Ishikawa (cell line): Measurements from ENCODE around the gene ACSBG1.

Source experiments
- CEBPB ChIP-seq: IDR thresholded peaks from 2 replicates; pipeline ENCODE4 v1.6.1; 2012
- CREB1 ChIP-seq: IDR thresholded peaks from 2 replicates; pipeline ENCODE4 v1.6.1; 2012; ENCODE audit warnings: low read depth
- EGR1 ChIP-seq: IDR thresholded peaks from 2 replicates; pipeline ENCODE4 v1.6.1; 2012
- EP300 ChIP-seq: IDR thresholded peaks from 2 replicates; pipeline ENCODE4 v1.6.1; 2012; ENCODE audit warnings: borderline replicate concordance
- FOXM1 ChIP-seq: IDR thresholded peaks from 2 replicates; pipeline ENCODE4 v1.6.1; 2012; ENCODE audit warnings: low read depth, borderline replicate concordance
- MAX ChIP-seq: IDR thresholded peaks from 2 replicates; pipeline ENCODE4 v1.6.1; 2012
- NFIC ChIP-seq: IDR thresholded peaks from 2 replicates; pipeline ENCODE4 v1.6.1; 2012
- RAD21 ChIP-seq: IDR thresholded peaks from 2 replicates; pipeline ENCODE4 v1.6.1; 2012; ENCODE audit warnings: low read depth
- REST ChIP-seq: IDR thresholded peaks from 2 replicates; pipeline ENCODE4 v1.6.1; 2012; ENCODE audit warnings: low read depth, mild to moderate bottlenecking
- TAF1 ChIP-seq: IDR thresholded peaks from 2 replicates; pipeline ENCODE4 v1.6.1; 2012; ENCODE audit warnings: low read depth, mild to moderate bottlenecking
- TCF12 ChIP-seq: IDR thresholded peaks from 2 replicates; pipeline ENCODE4 v1.6.1; 2012; ENCODE audit warnings: low read depth
- TEAD4 ChIP-seq: IDR thresholded peaks from 2 replicates; pipeline ENCODE4 v1.6.1; 2012
- USF1 ChIP-seq: IDR thresholded peaks from 2 replicates; pipeline ENCODE4 v1.6.1; 2012
- YY1 ChIP-seq: IDR thresholded peaks from 2 replicates; pipeline ENCODE4 v1.6.1; 2012; ENCODE audit warnings: low read depth
- ZBTB7A ChIP-seq: IDR thresholded peaks from 2 replicates; pipeline ENCODE4 v1.6.1; 2012; ENCODE audit warnings: low read depth

The ACSBG1 gene

GRCh38 chr15:78211189-78211921 lies 23.0 kb downstream of the ACSBG1 start:
- TF ChIP-seq TCF12 (no peak), EGR1 (no peak), CEBPB (no peak), REST (no peak), TEAD4 (no peak), FOXM1 (no peak), CREB1 (no peak), YY1 (no peak)

- TF ChIP-seq TCF12 (0 out of 2 replicates have a peak, but pooled peaks have one; percentile 9), REST (no peak)
Measured at GRCh38 chr15:78210349-78210717, 24.0 kb downstream of the ACSBG1 start.

GRCh38 chr15:78209646-78210348 lies 24.6 kb downstream of the ACSBG1 start:
- no peak for TF ChIP-seq REST
- no peak for TF ChIP-seq RAD21
- TF ChIP-seq MAX: peak; percentile 33; the same call in 1 of the 2 replicates
- no peak for TF ChIP-seq TAF1
- TF ChIP-seq YY1: 0 out of 2 replicates have a peak, but pooled peaks have one; percentile 16
- TF ChIP-seq EGR1: no peak
- TF ChIP-seq NFIC: peak; percentile 93
- TF ChIP-seq CREB1: no peak
- TF ChIP-seq TCF12: peak; percentile 79
- peak; percentile 76 for TF ChIP-seq EP300
- TF ChIP-seq TEAD4: no peak
- TF ChIP-seq FOXM1: peak; percentile 24; the same call in 1 of the 2 replicates
- TF ChIP-seq USF1: no peak
- TF ChIP-seq ZBTB7A: 0 out of 2 replicates have a peak, but pooled peaks have one; percentile 29
- no peak for TF ChIP-seq CEBPB

- no peak for TF ChIP-seq NFIC
- no peak for TF ChIP-seq ZBTB7A
- peak; percentile 43 for TF ChIP-seq TCF12
- TF ChIP-seq FOXM1: no peak
- 0 out of 2 replicates have a peak, but pooled peaks have one; percentile 4 for TF ChIP-seq USF1
- no peak for TF ChIP-seq REST
- TF ChIP-seq TEAD4: peak; percentile 69
- 0 out of 2 replicates have a peak, but pooled peaks have one; percentile 27 for TF ChIP-seq YY1
- no peak for TF ChIP-seq RAD21
- TF ChIP-seq MAX: peak; percentile 58; the same call in 1 of the 2 replicates
- no peak for TF ChIP-seq CREB1
- peak; percentile 56; the same call in 1 of the 2 replicates for TF ChIP-seq EP300
- peak; percentile 86 for TF ChIP-seq CEBPB
Measured at GRCh38 chr15:78208887-78209645, 25.3 kb downstream of the ACSBG1 start.
